Endodermal cell (in vitro differentiated cells): ENCODE results near the gene TDRD5. TPM values are rescaled to one million over a fixed set of nuclear protein-coding genes. Genes with fewer than 3 reads are reported as not detected.
A peak's percentile ranks its signal among the peaks of the same experiment; 100 is the strongest.

ENCODE experiments used
- DNase-seq: peaks from one replicate; pipeline ENCODE4 v3.0.0-alpha.2; 2017
- H3K27ac ChIP-seq: 2 replicates; pipeline ENCODE4 v1.5.1; 2013; ENCODE audit warnings: mild to moderate bottlenecking, low read depth, low read length, moderate library complexity
- H3K27me3 ChIP-seq: 2 replicates; pipeline ENCODE4 v1.6.1; 2013; ENCODE audit warnings: mild to moderate bottlenecking, low read length, moderate library complexity; ENCODE audit not compliant: insufficient read depth, control insufficient read depth, poor library complexity, severe bottlenecking
- H3K36me3 ChIP-seq: 2 replicates; pipeline ENCODE4 v1.7.0; 2013; ENCODE audit warnings: mild to moderate bottlenecking, low read length, moderate library complexity; ENCODE audit not compliant: control insufficient read depth, insufficient read depth
- H3K4me1 ChIP-seq: one replicate; pipeline ENCODE4 v1.7.0; 2013; ENCODE audit warnings: low read length; ENCODE audit not compliant: control insufficient read depth, insufficient read depth
- H3K4me3 ChIP-seq: 2 replicates; pipeline ENCODE4 v1.5.1; 2013; ENCODE audit warnings: mild to moderate bottlenecking, low read length, moderate library complexity
- H3K9ac ChIP-seq: 2 replicates; pipeline ENCODE4 v1.6.1; 2013; ENCODE audit warnings: mild to moderate bottlenecking, low read length, moderate library complexity; ENCODE audit not compliant: poor library complexity, severe bottlenecking; ENCODE audit errors: extremely low read depth
- H3K9me3 ChIP-seq: 2 replicates; pipeline ENCODE4 v1.6.1; 2013; ENCODE audit warnings: mild to moderate bottlenecking, low read length, moderate library complexity; ENCODE audit not compliant: control insufficient read depth
- H3K27ac Mint-ChIP-seq: 2 replicates; pipeline ENCODE4 v1.8.0; 2020; ENCODE audit warnings: mixed read lengths
- H3K27me3 Mint-ChIP-seq: 2 replicates; pipeline ENCODE4 v1.8.0; 2021; ENCODE audit warnings: mild to moderate bottlenecking, mixed read lengths; ENCODE audit not compliant: insufficient read depth
- H3K36me3 Mint-ChIP-seq: 2 replicates; pipeline ENCODE4 v1.8.0; 2020; ENCODE audit warnings: low read depth, mixed read lengths
- H3K4me1 Mint-ChIP-seq: 2 replicates; pipeline ENCODE4 v1.8.0; 2020; ENCODE audit warnings: mixed read lengths
- H3K4me3 Mint-ChIP-seq: 2 replicates; pipeline ENCODE4 v1.8.0; 2020; ENCODE audit warnings: mild to moderate bottlenecking, moderate library complexity, mixed read lengths
- H3K9me3 Mint-ChIP-seq: 2 replicates; pipeline ENCODE4 v1.8.0; 2020; ENCODE audit warnings: mild to moderate bottlenecking, mixed read lengths
- CTCF ChIP-seq: fragments of 200-600 bp; sonication (generic); conservative IDR thresholded peaks from 2 replicates; pipeline ENCODE4 v1.5.0; 2021; ENCODE audit warnings: antibody characterized with exemption, mild to moderate bottlenecking
- WGBS, 2 experiments: methylation state at CpG; one replicate each; pipeline versions ENCODE4 v1.1.5 to v1.1.7; 2013; ENCODE audit warnings: missing lambda C conversion rate in 2 of 2, mixed read lengths in 1 of 2; ENCODE audit not compliant: insufficient coverage in 1 of 2, insufficient read length in 1 of 2; 5-methylcytosine and 5-hydroxymethylcytosine counted together
- total RNA-seq, 2 donors: library from RNA; stranded (reverse); fragmentation: NEBNext Ultra II Directional in 1 of 2; extraction: Animal tissue kit (Norgen Biotek cat#: 25700) in 1 of 2; gene quantifications; 2 replicates in 1 of 2; 3 replicates in 1 of 2; pipeline ENCODE4 v1.2.1, GENCODE V29; 2021

Gene TDRD5
- total RNA-seq, 2 donors from 2014 or later: 0.18 to 0.64 TPM

- no peak for TF ChIP-seq CTCF
- Mint-ChIP-seq H3K4me3 (no peak overlapping the region), H3K27me3 (peaks cover 26% of the 10 kb centered on the region), H3K27ac (no peak overlapping the region), H3K4me1 (no peaks in the 10 kb centered on the region), H3K36me3 (no peaks in the 10 kb centered on the region), H3K9me3 (peaks cover 12% of the 10 kb centered on the region)
- H3K9ac ChIP-seq: no peak overlapping the region
- H3K4me3 ChIP-seq: no peak overlapping the region
- 86% methylated on average over 1 of the region's 1 CpG; no CpG with 5 or more reads in 1 of the 2 experiments for WGBS, 2 experiments
- no peaks in the 10 kb centered on the region for H3K4me1 ChIP-seq
- H3K9me3 ChIP-seq: no peaks in the 10 kb centered on the region
- H3K27ac ChIP-seq: no peak overlapping the region
- peaks cover 4% of the 10 kb centered on the region for H3K27me3 ChIP-seq
- no peaks in the 10 kb centered on the region for H3K36me3 ChIP-seq
- no peak for DNase-seq
Measured at GRCh38 chr1:179598631-179599030, 7.0 kb downstream of the TDRD5 start.

- TF ChIP-seq CTCF: peak; percentile 69
- Histone ChIP-seq H3K4me3 (no peak overlapping the region), H3K9ac (no peak overlapping the region), H3K27ac (no peak overlapping the region), H3K4me1 (no peaks in the 10 kb centered on the region), H3K9me3 (no peaks in the 10 kb centered on the region), H3K36me3 (no peaks in the 10 kb centered on the region), H3K27me3 (peaks cover 4% of the 10 kb centered on the region)
- Mint-ChIP-seq H3K36me3 (no peaks in the 10 kb centered on the region), H3K4me1 (no peaks in the 10 kb centered on the region), H3K4me3 (no peak overlapping the region), H3K27ac (no peak overlapping the region), H3K9me3 (peaks cover 15% of the 10 kb centered on the region), H3K27me3 (peaks cover 15% of the 10 kb centered on the region)
- DNase-seq: no peak
Measured at GRCh38 chr1:179599623-179600249, 8.1 kb downstream of the TDRD5 start.

- no peak for DNase-seq
- TF ChIP-seq CTCF: no peak
- H3K27ac Mint-ChIP-seq: no peak overlapping the region
- Histone ChIP-seq H3K27me3 (no peaks in the 10 kb centered on the region), H3K36me3 (no peaks in the 10 kb centered on the region), H3K4me3 (no peak overlapping the region), H3K9ac (no peak overlapping the region), H3K9me3 (no peaks in the 10 kb centered on the region), H3K4me1 (no peaks in the 10 kb centered on the region), H3K27ac (no peak overlapping the region)
- H3K27me3 Mint-ChIP-seq: peaks cover 9% of the 10 kb centered on the region
- H3K9me3 Mint-ChIP-seq: peaks cover 15% of the 10 kb centered on the region
- H3K36me3 Mint-ChIP-seq: no peaks in the 10 kb centered on the region
- H3K4me3 Mint-ChIP-seq: no peak overlapping the region
- H3K4me1 Mint-ChIP-seq: no peaks in the 10 kb centered on the region
- 79% methylated on average over 1 of the region's 1 CpG; no CpG with 5 or more reads in 1 of the 2 experiments for WGBS, 2 experiments
Measured at GRCh38 chr1:179601093-179601492, 9.5 kb downstream of the TDRD5 start.
